Prostate gland (tissue), 2 donors: Measurements from ENCODE around the gene HSPBP1. TPM values are rescaled to one million over a fixed set of nuclear protein-coding genes. Genes with fewer than 3 reads are reported as not detected.

Experiments
- DNase-seq: peaks from one replicate; pipeline ENCODE4 v3.0.0-alpha.2; 2019; ENCODE audit warnings: low spot score
- H3K27ac ChIP-seq, 2 donors: fragments of 200-600 bp; sonication (generic); 2 replicates each; pipeline ENCODE4 v1.5.1; 2017 to 2019
- H3K27me3 ChIP-seq: fragments of 200-600 bp; sonication (generic); replicated peaks from 2 replicates; pipeline ENCODE4 v1.5.1; 2019; ENCODE audit not compliant: insufficient read depth
- H3K36me3 ChIP-seq, 2 donors: fragments of 200-600 bp; sonication (generic); 1 replicate in 1 of 2; 2 replicates in 1 of 2; pipeline versions ENCODE4 v1.5.1 to v1.8.1; 2017 to 2019
- H3K4me1 ChIP-seq: fragments of 200-600 bp; sonication (generic); replicated peaks from 2 replicates; pipeline ENCODE4 v1.5.1; 2019
- H3K4me3 ChIP-seq, 2 donors: fragments of 200-600 bp; sonication (generic); 2 replicates each; pipeline ENCODE4 v1.5.1; 2017 to 2019
- H3K9me3 ChIP-seq: fragments of 200-600 bp; sonication (generic); 2 replicates; pipeline ENCODE4 v1.5.1; 2017
- CTCF ChIP-seq, 4 experiments: fragments of 200-600 bp in 2 of 4; fragments of 450-650 bp in 2 of 4; sonication (generic) in 2 of 4; IDR thresholded peaks; 1 replicate in 3 of 4; 2 replicates in 1 of 4; pipeline ENCODE4 v1.5.1; 2016 to 2019; ENCODE audit warnings: antibody characterized with exemption in 4 of 4, mild to moderate bottlenecking in 2 of 4, moderate library complexity in 2 of 4
- POLR2A ChIP-seq: fragments of 450-650 bp; IDR thresholded peaks from one replicate; pipeline ENCODE4 v1.6.1; 2016; ENCODE audit warnings: antibody characterized with exemption, mild to moderate bottlenecking
- POLR2AphosphoS5 ChIP-seq: sonication (generic); formaldehyde crosslinking; IDR thresholded peaks from one replicate; pipeline ENCODE4 v1.6.1; 2017; ENCODE audit warnings: antibody characterized with exemption
- WGBS: methylation state at CpG from one replicate; pipeline ENCODE4 v1.1.5; 2018; 5-methylcytosine and 5-hydroxymethylcytosine counted together
- intact Hi-C: fragments of 100-400 bp; cut with DNase I; formaldehyde crosslinking; loops from one replicate; pipeline ENCODE4 v1.14.2; 2022
- total RNA-seq, 2 donors: library from RNA; depleted of rRNA; stranded (reverse); fragments of >200 nt; gene quantifications; one replicate each; pipeline ENCODE4 v1.1.0, GENCODE V29; 2016

Gene HSPBP1
- total RNA-seq, 2 donors from 2014 or later: 33.6 to 36.0 TPM

- no peaks in the 10 kb centered on the region for H3K27me3 ChIP-seq
- no peaks in the 10 kb centered on the region for H3K9me3 ChIP-seq
- H3K4me3 ChIP-seq: no peak overlapping the region
- DNase-seq: no peak
- TF ChIP-seq CTCF (IDR thresholded peaks at IDR 0.05) (no peak), POLR2AphosphoS5 (no peak), POLR2A (no peak)
- H3K36me3 ChIP-seq: peaks cover 0 to 6% of the 10 kb centered on the region in 2 donors
- intact Hi-C loops: no loop called here
- 89% methylated on average over 25 of the region's 25 CpGs for WGBS
- no peaks in the 10 kb centered on the region for H3K4me1 ChIP-seq
- no peak overlapping the region for H3K27ac ChIP-seq
Observed at GRCh38 chr19:55270172-55270942, 9.6 kb downstream of the HSPBP1 start.

- Histone ChIP-seq H3K36me3 (peaks cover 0 to 6% of the 10 kb centered on the region in 2 donors), H3K4me1 (no peaks in the 10 kb centered on the region), H3K4me3 (no peak overlapping the region), H3K9me3 (no peaks in the 10 kb centered on the region), H3K27me3 (no peaks in the 10 kb centered on the region), H3K27ac (no peak overlapping the region)
- TF ChIP-seq POLR2A (no peak), CTCF (IDR thresholded peaks at IDR 0.05) (no peak), POLR2AphosphoS5 (no peak)
- intact Hi-C loops: no loop called here
- 89% methylated on average over 8 of the region's 8 CpGs for WGBS
- no peak for DNase-seq
Observed at GRCh38 chr19:55269299-55269698, 10.6 kb downstream of the HSPBP1 start.

GRCh38 chr19:55266840-55267239 lies 13.1 kb downstream of the HSPBP1 start:
- no peak for TF ChIP-seq CTCF (IDR thresholded peaks at IDR 0.05)
- TF ChIP-seq POLR2AphosphoS5: no peak
- no peak for TF ChIP-seq POLR2A
- Histone ChIP-seq H3K27ac (no peak overlapping the region), H3K4me3 (no peak overlapping the region), H3K27me3 (no peaks in the 10 kb centered on the region), H3K4me1 (no peaks in the 10 kb centered on the region), H3K9me3 (no peaks in the 10 kb centered on the region), H3K36me3 (no peaks in the 10 kb centered on the region)
- 97% methylated on average over 4 of the region's 4 CpGs for WGBS
- DNase-seq: no peak
- intact Hi-C loops: no loop called here

- Histone ChIP-seq H3K9me3 (no peaks in the 10 kb centered on the region), H3K4me1 (no peaks in the 10 kb centered on the region), H3K36me3 (no peaks in the 10 kb centered on the region), H3K4me3 (no peak overlapping the region), H3K27ac (no peak overlapping the region), H3K27me3 (no peaks in the 10 kb centered on the region)
- intact Hi-C loops: no loop called here
- 100% methylated on average over 3 of the region's 3 CpGs for WGBS
- DNase-seq: no peak
- TF ChIP-seq CTCF (IDR thresholded peaks at IDR 0.05) (no peak), POLR2A (no peak), POLR2AphosphoS5 (no peak)
Observed at GRCh38 chr19:55266404-55266803, 13.5 kb downstream of the HSPBP1 start.
